Endothelial cell of umbilical vein (primary cell): ENCODE data around the gene RAP1GDS1. TPM values are rescaled to one million over a fixed set of nuclear protein-coding genes. Genes with fewer than 3 reads are reported as not detected.

Experiments
- BruUV-seq: library from RNA; stranded (reverse); fragments of 400-500 nt; replicated peaks from 2 replicates; lab custom pipeline; 2021; lab: Mats Ljungman, UMichigan
- CTCF ChIA-PET: fragments of 300-600, 350-600 bp; sonication (Branson Sonifier 250); formaldehyde crosslinking; loops from one replicate; lab custom pipeline; 2021; ENCODE audit warnings: antibody characterized with exemption, inconsistent platforms; lab: Charles Lee
- POLR2A ChIA-PET: fragments of 300-600, 350-600 bp; sonication (Branson Sonifier 250); formaldehyde crosslinking; loops from one replicate; lab custom pipeline; 2021; ENCODE audit warnings: antibody characterized with exemption, inconsistent platforms; lab: Charles Lee
- DNase-seq: peaks from one replicate; pipeline ENCODE4 v3.0.0-alpha.2; 2011; ENCODE audit warnings: low read depth, low spot score
- FAIRE-seq: peaks from 2 replicates; lab custom pipeline; 2011; peaks lifted over from hg19 to GRCh38; lab: Jason Lieb, UNC
- H2AFZ ChIP-seq: 2 replicates; pipeline ENCODE4 v1.6.0; 2012; ENCODE audit warnings: low read depth, low read length, control low read depth, inconsistent platforms
- H3K27ac ChIP-seq: 2 replicates; pipeline ENCODE4 v1.5.1; 2011; ENCODE audit warnings: low read depth, mild to moderate bottlenecking, control low read depth, low read length, moderate library complexity; ENCODE audit not compliant: insufficient read depth
- H3K27me3 ChIP-seq, 2 experiments: 2 replicates each; pipeline versions ENCODE4 v1.6.0 to v1.6.1; 2011; ENCODE audit warnings: low read length in 2 of 2, mixed read lengths in 1 of 2; ENCODE audit not compliant: control insufficient read depth in 2 of 2, insufficient read depth in 2 of 2
- H3K36me3 ChIP-seq, 2 experiments: 2 replicates in 1 of 2; 3 replicates in 1 of 2; pipeline ENCODE4 v1.5.1; 2011; ENCODE audit warnings: low read length in 2 of 2, mild to moderate bottlenecking in 1 of 2, moderate library complexity in 1 of 2; ENCODE audit not compliant: control insufficient read depth in 2 of 2, insufficient read depth in 2 of 2; ENCODE audit errors: extremely low read depth in 1 of 2
- H3K4me1 ChIP-seq: 3 replicates; pipeline ENCODE4 v1.5.1; 2011; ENCODE audit warnings: mild to moderate bottlenecking, low read length; ENCODE audit not compliant: control insufficient read depth, insufficient read depth; ENCODE audit errors: extremely low read depth
- H3K4me2 ChIP-seq: 2 replicates; pipeline ENCODE4 v1.6.1; 2011; ENCODE audit warnings: low read length, control low read depth, mixed read lengths; ENCODE audit not compliant: insufficient read depth
- H3K4me3 ChIP-seq, 3 experiments: fragments of 200-600 bp in 1 of 3; sonication (generic), shearing (Covaris generic) in 1 of 3; replicated peaks in 1 of 3; 2 replicates each; pipeline ENCODE4 v1.5.1; 2011 to 2016; ENCODE audit warnings: control low read depth in 3 of 3, low read length in 3 of 3, mild to moderate bottlenecking in 2 of 3, inconsistent platforms in 1 of 3, low read depth in 1 of 3, moderate library complexity in 1 of 3; ENCODE audit not compliant: insufficient read depth in 1 of 3
- H3K79me2 ChIP-seq: 2 replicates; pipeline ENCODE4 v1.6.0; 2012; ENCODE audit warnings: low read length, inconsistent platforms; ENCODE audit not compliant: control insufficient read depth, insufficient read depth
- H3K9ac ChIP-seq: replicated peaks from 2 replicates; pipeline ENCODE3; 2011; ENCODE audit warnings: low read length, control low read depth; ENCODE audit not compliant: insufficient read depth; ENCODE audit errors: extremely low read depth
- H3K9me1 ChIP-seq: replicated peaks from 3 replicates; pipeline ENCODE4 v1.6.0; 2011; ENCODE audit warnings: mild to moderate bottlenecking, low read length; ENCODE audit not compliant: control insufficient read depth, insufficient read depth; ENCODE audit errors: extremely low read depth
- H3K9me3 ChIP-seq: replicated peaks from 2 replicates; pipeline ENCODE4 v1.5.1; 2012; ENCODE audit warnings: low read length, inconsistent platforms; ENCODE audit not compliant: control insufficient read depth, insufficient read depth
- H4K20me1 ChIP-seq: replicated peaks from 2 replicates; pipeline ENCODE3; 2011; ENCODE audit warnings: mild to moderate bottlenecking, low read length; ENCODE audit not compliant: control insufficient read depth, insufficient read depth; ENCODE audit errors: extremely low read depth
- EZH2 ChIP-seq: IDR thresholded peaks from 2 replicates; pipeline ENCODE4 v1.6.1; 2012; ENCODE audit warnings: borderline replicate concordance, low read depth, mild to moderate bottlenecking, moderate library complexity, low read length, inconsistent platforms; ENCODE audit not compliant: severe bottlenecking
- FOS ChIP-seq: IDR thresholded peaks from 2 replicates; pipeline ENCODE4 v1.6.1; 2011; ENCODE audit warnings: mild to moderate bottlenecking, low read length, moderate library complexity, borderline replicate concordance; ENCODE audit not compliant: insufficient read depth
- GATA2 ChIP-seq: IDR thresholded peaks from 2 replicates; pipeline ENCODE4 v1.7.0; 2011; ENCODE audit warnings: low read depth, mild to moderate bottlenecking, moderate library complexity, mixed read lengths, low read length; ENCODE audit not compliant: insufficient read length, insufficient read depth
- JUN ChIP-seq: IDR thresholded peaks from 2 replicates; pipeline ENCODE4 v1.6.1; 2011; ENCODE audit warnings: borderline replicate concordance, low read depth; ENCODE audit not compliant: insufficient read length, insufficient read depth
- MYC ChIP-seq: IDR thresholded peaks from one replicate; pipeline ENCODE4 v1.6.1; 2011; ENCODE audit warnings: mild to moderate bottlenecking, low read depth, low read length
- POLR2A ChIP-seq: IDR thresholded peaks from 2 replicates; pipeline ENCODE4 v1.6.1; 2012; ENCODE audit warnings: low read depth, mild to moderate bottlenecking, control low read depth, low read length
- POLR2AphosphoS5 ChIP-seq: IDR thresholded peaks from 2 replicates; pipeline ENCODE4 v1.6.1; 2012; ENCODE audit warnings: low read depth, mild to moderate bottlenecking, control low read depth, low read length, moderate library complexity; ENCODE audit not compliant: insufficient read depth
- dilution Hi-C: fragments of 300-500 bp; cut with MboI; formaldehyde crosslinking; loops from one replicate; pipeline ENCODE4 v1.15.0; 2019; ENCODE audit warnings: low sequenced_read_pairs; ENCODE audit not compliant: extremely low pct_ligation_motif_present
- intact Hi-C: fragments of 100-400 bp; cut with micrococcal nuclease; formaldehyde crosslinking; loops from one replicate; pipeline ENCODE4 v1.10.0; 2022
- polyA plus RNA-seq, 4 experiments: library from polyadenylated mRNA; depleted of rRNA in 3 of 4; stranded (reverse) in 3 of 4; unstranded in 1 of 4; fragments of >200 nt; gene quantifications; 2 replicates each; pipeline versions ENCODE4 v1.2.1 to v1.2.3, GENCODE V29; 2011 to 2012; ENCODE audit warnings: missing spikeins in 1 of 4
- total RNA-seq: library from RNA; stranded (reverse); gene quantifications from 2 replicates; pipeline ENCODE4 v1.2.3, GENCODE V29; 2021
- TF ChIP-seq, protein P1 (sequence below): IDR thresholded peaks from 2 replicates; pipeline ENCODE4 v1.6.1; 2011; ENCODE audit not compliant: insufficient read depth, insufficient read length
- TF ChIP-seq, protein P2 (sequence below), 2 donors: IDR thresholded peaks; 1 replicate in 1 of 2; 2 replicates in 1 of 2; pipeline ENCODE4 v1.5.1; 2011; ENCODE audit warnings: low read length in 2 of 2, mild to moderate bottlenecking in 2 of 2, moderate library complexity in 2 of 2, control low read depth in 1 of 2, inconsistent platforms in 1 of 2, low read depth in 1 of 2; ENCODE audit not compliant: insufficient read depth in 1 of 2; ENCODE audit errors: extremely low read depth in 1 of 2

RAP1GDS1 gene
- total and polyA plus RNA-seq, 2 donors (not counting 3 experiments of a cell fraction or from before 2014, with no cell fraction given): 17.6 to 52.8 TPM

DNA sequence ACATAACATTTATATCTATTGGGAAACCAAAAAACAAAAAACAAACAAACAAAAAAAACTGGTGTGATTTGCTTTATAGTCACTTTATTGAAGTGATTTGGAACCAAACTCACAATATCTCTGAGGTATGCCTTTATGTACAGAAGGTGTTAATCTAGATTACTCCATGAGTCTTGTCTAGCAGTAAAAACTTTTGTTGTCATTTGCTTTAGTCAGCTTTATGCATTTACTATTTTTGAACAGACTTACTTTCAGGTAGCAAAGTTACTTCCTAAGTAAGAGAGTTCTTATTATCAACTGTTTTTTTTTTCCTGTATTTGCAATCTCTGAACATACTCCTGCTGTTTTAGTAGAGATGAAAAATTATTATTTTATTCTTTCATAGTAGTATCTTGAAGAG is 39.5 kb downstream of the RAP1GDS1 start:
- peaks cover 29% of the 10 kb centered on the region for H3K79me2 ChIP-seq
- dilution Hi-C loops (no loop called here), intact Hi-C loops (no loop called here)
- CTCF ChIA-PET: no interaction called here
- H3K27me3 ChIP-seq: no peaks in the 10 kb centered on the region
- H3K9me3 ChIP-seq: no peaks in the 10 kb centered on the region
- H3K4me2 ChIP-seq: no peak overlapping the region
- H3K4me1 ChIP-seq: no peaks in the 10 kb centered on the region
- FAIRE-seq: no peak
- H3K9ac ChIP-seq: no peak overlapping the region
- POLR2A ChIA-PET: no interaction called here
- H2AFZ ChIP-seq: no peak overlapping the region
- no TSS peak for BruUV-seq
- H3K9me1 ChIP-seq: no peaks in the 10 kb centered on the region
- TF ChIP-seq JUN (no peak), EZH2 (no peak), GATA2 (no peak), POLR2AphosphoS5 (no peak), FOS (no peak), POLR2A (no peak)
- TF ChIP-seq, protein P1, sequence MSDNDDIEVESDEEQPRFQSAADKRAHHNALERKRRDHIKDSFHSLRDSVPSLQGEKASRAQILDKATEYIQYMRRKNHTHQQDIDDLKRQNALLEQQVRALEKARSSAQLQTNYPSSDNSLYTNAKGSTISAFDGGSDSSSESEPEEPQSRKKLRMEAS: no peak
- no peaks in the 10 kb centered on the region for H4K20me1 ChIP-seq
- no peaks in the 10 kb centered on the region for H3K36me3 ChIP-seq
- DNase-seq: no peak
- no peak overlapping the region for H3K4me3 ChIP-seq
- no peak overlapping the region for H3K27ac ChIP-seq

DNA sequence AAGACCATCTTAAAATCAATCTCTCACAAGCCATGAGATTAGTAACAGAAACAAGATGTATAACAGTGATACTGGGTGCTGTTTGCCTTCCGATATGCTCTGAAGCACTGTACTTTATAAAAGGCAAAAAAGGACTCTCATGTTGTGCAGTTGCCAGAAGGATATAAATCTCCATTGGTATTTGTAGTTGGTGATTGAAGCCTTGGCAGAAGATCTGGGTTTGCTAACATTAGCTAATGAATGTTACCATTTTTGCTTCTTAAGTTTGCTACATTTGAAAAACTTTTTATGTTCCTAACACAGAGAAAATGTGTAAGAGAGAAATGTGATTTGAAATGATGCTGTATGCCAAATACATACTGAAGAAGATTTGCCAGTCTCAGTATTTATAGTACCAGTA is 44.4 kb downstream of the RAP1GDS1 start:
- H3K79me2 ChIP-seq: peaks cover 31% of the 10 kb centered on the region
- intact Hi-C loops: no loop called here
- no peaks in the 10 kb centered on the region for H3K4me1 ChIP-seq
- H2AFZ ChIP-seq: no peak overlapping the region
- H3K36me3 ChIP-seq: no peaks in the 10 kb centered on the region
- POLR2A ChIA-PET: no interaction called here
- no peak overlapping the region for H3K9ac ChIP-seq
- no peak overlapping the region for H3K27ac ChIP-seq
- H3K9me1 ChIP-seq: no peaks in the 10 kb centered on the region
- BruUV-seq: no TSS peak
- no peaks in the 10 kb centered on the region for H3K9me3 ChIP-seq
- CTCF ChIA-PET: no interaction called here
- dilution Hi-C loops: no loop called here
- no peak overlapping the region for H3K4me3 ChIP-seq
- no peak for FAIRE-seq
- no peak overlapping the region for H3K4me2 ChIP-seq
- H4K20me1 ChIP-seq: no peaks in the 10 kb centered on the region
- no peak for DNase-seq
- H3K27me3 ChIP-seq: no peaks in the 10 kb centered on the region
- TF ChIP-seq FOS (no peak), JUN (no peak), MYC (no peak), POLR2A (no peak), EZH2 (no peak), GATA2 (no peak), POLR2AphosphoS5 (no peak)
- TF ChIP-seq, protein P1: no peak
- TF ChIP-seq, protein P2, sequence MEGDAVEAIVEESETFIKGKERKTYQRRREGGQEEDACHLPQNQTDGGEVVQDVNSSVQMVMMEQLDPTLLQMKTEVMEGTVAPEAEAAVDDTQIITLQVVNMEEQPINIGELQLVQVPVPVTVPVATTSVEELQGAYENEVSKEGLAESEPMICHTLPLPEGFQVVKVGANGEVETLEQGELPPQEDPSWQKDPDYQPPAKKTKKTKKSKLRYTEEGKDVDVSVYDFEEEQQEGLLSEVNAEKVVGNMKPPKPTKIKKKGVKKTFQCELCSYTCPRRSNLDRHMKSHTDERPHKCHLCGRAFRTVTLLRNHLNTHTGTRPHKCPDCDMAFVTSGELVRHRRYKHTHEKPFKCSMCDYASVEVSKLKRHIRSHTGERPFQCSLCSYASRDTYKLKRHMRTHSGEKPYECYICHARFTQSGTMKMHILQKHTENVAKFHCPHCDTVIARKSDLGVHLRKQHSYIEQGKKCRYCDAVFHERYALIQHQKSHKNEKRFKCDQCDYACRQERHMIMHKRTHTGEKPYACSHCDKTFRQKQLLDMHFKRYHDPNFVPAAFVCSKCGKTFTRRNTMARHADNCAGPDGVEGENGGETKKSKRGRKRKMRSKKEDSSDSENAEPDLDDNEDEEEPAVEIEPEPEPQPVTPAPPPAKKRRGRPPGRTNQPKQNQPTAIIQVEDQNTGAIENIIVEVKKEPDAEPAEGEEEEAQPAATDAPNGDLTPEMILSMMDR (IDR thresholded peaks at IDR 0.05; ENCODE audit: extremely low read depth in 1 of 2, insufficient read depth in 1 of 2, low read depth in 1 of 2, low read length in 2 of 2): no peak
